ENCODE data around the gene PON3. TPM values are rescaled to one million over a fixed set of nuclear protein-coding genes. Genes with fewer than 3 reads are reported as not detected.
A peak's percentile ranks its signal among the peaks of the same experiment; 100 is the strongest.

Gene PON3
- total RNA-seq, 2 donors from 2014 or later: 3.0 to 3.5 TPM

DNA sequence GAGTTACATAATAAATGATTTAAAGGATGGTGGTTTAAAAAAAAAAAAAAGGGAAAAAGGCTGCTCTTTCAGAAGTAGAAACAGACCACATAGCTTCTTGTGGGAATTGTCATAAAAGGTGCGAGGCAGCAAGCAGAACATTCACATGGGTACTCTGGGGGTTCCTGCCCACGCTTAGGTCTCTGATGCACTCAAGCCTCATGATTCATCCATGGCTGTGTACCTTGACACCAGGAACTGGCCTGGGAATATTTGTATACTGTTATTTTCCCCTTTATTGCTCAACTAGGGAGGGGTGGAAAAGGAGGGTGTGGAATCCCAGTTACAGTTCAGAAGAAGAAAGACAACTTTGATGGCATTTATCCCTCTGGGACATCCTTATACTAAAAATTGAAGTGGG lies 34.7 kb upstream of the PON3 start:
- peak overlapping the region; percentile 41 for H3K27ac ChIP-seq
- no peaks in the 10 kb centered on the region for H3K36me3 ChIP-seq
- no peak for TF ChIP-seq CTCF (IDR thresholded peaks at IDR 0.05)
- no peak overlapping the region for H3K9ac ChIP-seq (ENCODE audit: low read depth in 2 of 2, low read length in 2 of 2)
- H3K4me3 ChIP-seq: no peak overlapping the region
- no peaks in the 10 kb centered on the region for H3K9me3 ChIP-seq
- H3K4me1 ChIP-seq: no peaks in the 10 kb centered on the region
- peak; percentile 50 for DNase-seq
- intact Hi-C loops (cut with DNase I): loop anchor here (5.0 kb wide), 1 partner anchor 34 kb away; the partner anchor contains the start of gene PON3
- no peaks in the 10 kb centered on the region for H3K27me3 ChIP-seq

DNA sequence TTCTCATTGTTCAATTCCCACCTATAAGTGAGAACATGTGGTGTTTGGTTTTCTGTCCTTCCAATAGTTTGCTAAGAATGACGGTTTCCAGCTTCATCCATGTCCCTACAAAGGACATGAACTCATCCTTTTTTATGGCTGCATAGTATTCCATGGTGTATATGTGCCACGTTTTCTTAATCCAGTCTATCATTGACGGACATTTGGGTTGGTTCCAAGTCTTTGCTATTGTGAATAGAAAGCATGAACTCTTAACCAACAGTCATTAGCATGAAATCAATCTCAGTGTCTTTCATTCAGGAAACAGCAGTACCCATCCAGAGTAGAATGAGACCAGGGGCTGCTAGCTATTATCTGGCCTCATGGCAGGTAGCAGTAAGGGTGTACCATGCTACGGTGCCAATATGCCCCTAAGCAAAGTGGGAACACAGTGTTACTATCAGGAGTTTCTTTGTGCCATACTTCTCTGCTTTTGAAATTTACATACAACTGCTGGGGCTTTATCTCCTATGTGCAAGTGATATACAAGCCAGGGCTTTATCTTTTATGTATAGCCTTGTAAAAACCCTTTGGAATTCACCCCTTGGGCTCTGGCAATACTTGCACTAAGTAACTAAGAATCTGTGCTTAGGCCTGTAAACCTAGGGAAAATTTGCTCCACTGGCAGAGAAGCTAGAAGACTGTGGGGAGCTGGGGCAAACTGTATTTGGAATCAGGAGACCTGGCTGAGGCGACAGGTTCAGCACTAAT lies 33.2 kb upstream of the PON3 start:
- intact Hi-C loops (cut with DNase I): no loop called here
- no peaks in the 10 kb centered on the region for H3K9me3 ChIP-seq
- no peak overlapping the region for H3K9ac ChIP-seq (ENCODE audit: low read depth in 2 of 2, low read length in 2 of 2)
- H3K27ac ChIP-seq: no peak overlapping the region
- H3K4me1 ChIP-seq: no peaks in the 10 kb centered on the region
- H3K36me3 ChIP-seq: no peaks in the 10 kb centered on the region
- TF ChIP-seq CTCF (IDR thresholded peaks at IDR 0.05): no peak
- no peaks in the 10 kb centered on the region for H3K27me3 ChIP-seq
- no peak for DNase-seq
- H3K4me3 ChIP-seq: no peak overlapping the region

- Histone ChIP-seq H3K4me3 (no peak overlapping the region), H3K4me1 (no peaks in the 10 kb centered on the region), H3K9ac (ENCODE audit: low read depth in 2 of 2, low read length in 2 of 2) (no peak overlapping the region), H3K36me3 (no peaks in the 10 kb centered on the region), H3K27ac (no peak overlapping the region), H3K27me3 (no peaks in the 10 kb centered on the region), H3K9me3 (no peaks in the 10 kb centered on the region)
- intact Hi-C loops (cut with DNase I): no loop called here
- no peak for TF ChIP-seq CTCF (IDR thresholded peaks at IDR 0.05)
- DNase-seq: no peak
These were observed 31.8 kb upstream of the PON3 start for GRCh38 chr7:95427914-95428516.

DNA sequence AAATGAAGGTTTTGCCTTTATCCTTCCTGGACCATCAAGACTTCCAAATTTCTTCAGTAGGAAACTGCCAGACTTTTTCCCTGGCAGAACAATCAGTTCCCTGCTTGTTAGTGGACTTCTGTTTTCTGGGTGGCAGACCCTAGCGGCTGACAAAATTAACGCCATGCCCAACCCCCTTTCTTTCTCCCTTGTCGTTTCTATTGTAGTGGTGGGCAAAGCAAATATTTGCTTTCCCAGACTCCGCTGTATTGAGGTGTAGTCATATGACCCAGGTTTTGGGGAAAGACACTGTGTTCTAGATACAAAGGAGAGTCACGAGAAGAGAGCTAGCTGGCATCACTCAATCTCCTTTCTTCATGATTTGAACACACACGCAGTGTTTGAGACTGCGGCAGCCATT lies 31.0 kb upstream of the PON3 start:
- intact Hi-C loops (cut with DNase I): no loop called here
- no peaks in the 10 kb centered on the region for H3K27me3 ChIP-seq
- H3K9me3 ChIP-seq: no peaks in the 10 kb centered on the region
- TF ChIP-seq CTCF (IDR thresholded peaks at IDR 0.05): no peak
- no peak overlapping the region for H3K27ac ChIP-seq
- DNase-seq: no peak
- no peaks in the 10 kb centered on the region for H3K4me1 ChIP-seq
- H3K9ac ChIP-seq (ENCODE audit: low read depth in 2 of 2, low read length in 2 of 2): no peak overlapping the region
- no peak overlapping the region for H3K4me3 ChIP-seq
- no peaks in the 10 kb centered on the region for H3K36me3 ChIP-seq

- H3K36me3 ChIP-seq: no peaks in the 10 kb centered on the region
- H3K27me3 ChIP-seq: no peaks in the 10 kb centered on the region
- no peak overlapping the region for H3K4me3 ChIP-seq
- TF ChIP-seq CTCF (IDR thresholded peaks at IDR 0.05): no peak
- no peak overlapping the region for H3K27ac ChIP-seq
- no peak for DNase-seq
- no peaks in the 10 kb centered on the region for H3K9me3 ChIP-seq
- no peak overlapping the region for H3K9ac ChIP-seq (ENCODE audit: low read depth in 2 of 2, low read length in 2 of 2)
- no peaks in the 10 kb centered on the region for H3K4me1 ChIP-seq
- intact Hi-C loops (cut with DNase I): no loop called here
These were observed 29.5 kb upstream of the PON3 start for GRCh38 chr7:95425694-95426093.

Measured in colonic mucosa (tissue), 4 donors.